B cell (primary cell): ENCODE data around the gene TRIM22.

Source experiments
- CTCF ChIP-seq: fragments of 200-600 bp; IDR thresholded peaks from one replicate; pipeline ENCODE4 v1.8.0; 2022; ENCODE audit warnings: antibody characterized with exemption, mild to moderate bottlenecking
- EZH2 ChIP-seq: IDR thresholded peaks from 2 replicates; pipeline ENCODE4 v1.6.1; 2012; ENCODE audit warnings: borderline replicate concordance, low read depth, mild to moderate bottlenecking, moderate library complexity, low read length; ENCODE audit not compliant: insufficient read depth, poor library complexity, severe bottlenecking

- TF ChIP-seq CTCF, result no peak
- TF ChIP-seq EZH2, result no peak
These were observed 6.0 kb downstream of the TRIM22 start for GRCh38 chr11:5695580-5695979.
